A673 (cell line): ENCODE results near the gene COX6A2.

ENCODE experiments used
- EZH2 ChIP-seq: fragments of 200-600 bp; sonication (generic); IDR thresholded peaks from 2 replicates; pipeline ENCODE4 v1.6.1; 2017; ENCODE audit warnings: borderline replicate concordance, low read depth, mild to moderate bottlenecking, mixed read lengths, antibody characterized with exemption, low read length; ENCODE audit not compliant: poor library complexity, severe bottlenecking
- TF ChIP-seq, protein P1 (sequence below): fragments of 300-800, 200-600 bp; sonication (generic); conservative IDR thresholded peaks from 2 replicates; pipeline ENCODE4 v1.5.1; 2017; ENCODE audit warnings: low read depth, mild to moderate bottlenecking, antibody characterized with exemption, low read length, moderate library complexity, mixed read lengths

DNA sequence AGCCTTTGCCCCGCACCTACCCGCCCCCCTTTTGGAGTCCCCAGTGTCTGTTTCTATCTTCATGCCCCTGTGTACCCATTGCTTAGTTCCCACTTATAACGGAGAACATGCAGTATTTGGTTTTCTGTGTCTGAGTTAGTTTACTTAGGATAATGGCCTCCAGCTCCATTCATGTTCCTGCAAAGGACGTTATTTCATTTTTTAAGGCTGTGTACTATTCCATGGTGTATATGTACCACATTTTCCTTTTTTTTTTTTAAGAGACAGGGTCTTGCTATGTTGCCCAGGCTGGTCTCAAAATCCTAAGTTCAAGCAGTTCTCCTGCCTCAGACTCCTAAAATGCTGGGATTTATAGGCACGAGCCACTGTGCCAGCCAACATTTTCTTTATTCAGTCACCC lies 39.7 kb upstream of the COX6A2 start:
- TF ChIP-seq, protein P1, sequence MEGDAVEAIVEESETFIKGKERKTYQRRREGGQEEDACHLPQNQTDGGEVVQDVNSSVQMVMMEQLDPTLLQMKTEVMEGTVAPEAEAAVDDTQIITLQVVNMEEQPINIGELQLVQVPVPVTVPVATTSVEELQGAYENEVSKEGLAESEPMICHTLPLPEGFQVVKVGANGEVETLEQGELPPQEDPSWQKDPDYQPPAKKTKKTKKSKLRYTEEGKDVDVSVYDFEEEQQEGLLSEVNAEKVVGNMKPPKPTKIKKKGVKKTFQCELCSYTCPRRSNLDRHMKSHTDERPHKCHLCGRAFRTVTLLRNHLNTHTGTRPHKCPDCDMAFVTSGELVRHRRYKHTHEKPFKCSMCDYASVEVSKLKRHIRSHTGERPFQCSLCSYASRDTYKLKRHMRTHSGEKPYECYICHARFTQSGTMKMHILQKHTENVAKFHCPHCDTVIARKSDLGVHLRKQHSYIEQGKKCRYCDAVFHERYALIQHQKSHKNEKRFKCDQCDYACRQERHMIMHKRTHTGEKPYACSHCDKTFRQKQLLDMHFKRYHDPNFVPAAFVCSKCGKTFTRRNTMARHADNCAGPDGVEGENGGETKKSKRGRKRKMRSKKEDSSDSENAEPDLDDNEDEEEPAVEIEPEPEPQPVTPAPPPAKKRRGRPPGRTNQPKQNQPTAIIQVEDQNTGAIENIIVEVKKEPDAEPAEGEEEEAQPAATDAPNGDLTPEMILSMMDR, result no peak
- no peak for TF ChIP-seq EZH2
